ENCODE results near the gene NPHP4. TPM values are rescaled to one million over a fixed set of nuclear protein-coding genes. Genes with fewer than 3 reads are reported as not detected.

NPHP4 gene
- total RNA-seq, 1 donor from 2014 or later, result 8.6 TPM

GRCh38 chr1:5891736-5892135 lies 100.5 kb downstream of the NPHP4 start:
- no peak for DNase-seq

- DNase-seq, result no peak
Measured at GRCh38 chr1:5891137-5891536, 101.1 kb downstream of the NPHP4 start.

GRCh38 chr1:5890346-5891106 lies 101.7 kb downstream of the NPHP4 start:
- DNase-seq, result no peak

- no peak for DNase-seq
Measured at GRCh38 chr1:5889901-5890300, 102.3 kb downstream of the NPHP4 start.

GRCh38 chr1:5889462-5889861 lies 102.8 kb downstream of the NPHP4 start:
- DNase-seq, result no peak

GRCh38 chr1:5888606-5889211 lies 103.5 kb downstream of the NPHP4 start:
- DNase-seq, result no peak

- DNase-seq, result no peak
Measured at GRCh38 chr1:5887971-5888361, 104.3 kb downstream of the NPHP4 start.

- no peak for DNase-seq
Measured at GRCh38 chr1:5887349-5887970, 104.8 kb downstream of the NPHP4 start.

GRCh38 chr1:5886541-5887348 lies 105.5 kb downstream of the NPHP4 start:
- no peak for DNase-seq

GRCh38 chr1:5886140-5886483 lies 106.1 kb downstream of the NPHP4 start:
- no peak for DNase-seq

- DNase-seq, result no peak
Measured at GRCh38 chr1:5885471-5886139, 106.6 kb downstream of the NPHP4 start.

- no peak for DNase-seq
Measured at GRCh38 chr1:5884110-5884509, 108.1 kb downstream of the NPHP4 start.

GRCh38 chr1:5883129-5884048 lies 108.8 kb downstream of the NPHP4 start:
- DNase-seq, result no peak

- no peak for DNase-seq
Measured at GRCh38 chr1:5882367-5883128, 109.7 kb downstream of the NPHP4 start.

GRCh38 chr1:5881526-5882222 lies 110.6 kb downstream of the NPHP4 start:
- no peak for DNase-seq

- no peak for DNase-seq
Measured at GRCh38 chr1:5880630-5881405, 111.4 kb downstream of the NPHP4 start.

- no peak for DNase-seq
Measured at GRCh38 chr1:5879421-5879820, 112.8 kb downstream of the NPHP4 start.

- DNase-seq, result no peak
Measured at GRCh38 chr1:5878971-5879370, 113.3 kb downstream of the NPHP4 start.

All from occipital lobe (tissue), 2 donors.